ENCODE data around the gene SUN2. TPM values are rescaled to one million over a fixed set of nuclear protein-coding genes. Genes with fewer than 3 reads are reported as not detected.
A peak's percentile ranks its signal among the peaks of the same experiment; 100 is the strongest.

Gene SUN2
- total RNA-seq, 3 donors from 2014 or later (not counting 1 experiment from before 2014, with no cell fraction given) = 882 to 1,056 (median 886) TPM

DNA sequence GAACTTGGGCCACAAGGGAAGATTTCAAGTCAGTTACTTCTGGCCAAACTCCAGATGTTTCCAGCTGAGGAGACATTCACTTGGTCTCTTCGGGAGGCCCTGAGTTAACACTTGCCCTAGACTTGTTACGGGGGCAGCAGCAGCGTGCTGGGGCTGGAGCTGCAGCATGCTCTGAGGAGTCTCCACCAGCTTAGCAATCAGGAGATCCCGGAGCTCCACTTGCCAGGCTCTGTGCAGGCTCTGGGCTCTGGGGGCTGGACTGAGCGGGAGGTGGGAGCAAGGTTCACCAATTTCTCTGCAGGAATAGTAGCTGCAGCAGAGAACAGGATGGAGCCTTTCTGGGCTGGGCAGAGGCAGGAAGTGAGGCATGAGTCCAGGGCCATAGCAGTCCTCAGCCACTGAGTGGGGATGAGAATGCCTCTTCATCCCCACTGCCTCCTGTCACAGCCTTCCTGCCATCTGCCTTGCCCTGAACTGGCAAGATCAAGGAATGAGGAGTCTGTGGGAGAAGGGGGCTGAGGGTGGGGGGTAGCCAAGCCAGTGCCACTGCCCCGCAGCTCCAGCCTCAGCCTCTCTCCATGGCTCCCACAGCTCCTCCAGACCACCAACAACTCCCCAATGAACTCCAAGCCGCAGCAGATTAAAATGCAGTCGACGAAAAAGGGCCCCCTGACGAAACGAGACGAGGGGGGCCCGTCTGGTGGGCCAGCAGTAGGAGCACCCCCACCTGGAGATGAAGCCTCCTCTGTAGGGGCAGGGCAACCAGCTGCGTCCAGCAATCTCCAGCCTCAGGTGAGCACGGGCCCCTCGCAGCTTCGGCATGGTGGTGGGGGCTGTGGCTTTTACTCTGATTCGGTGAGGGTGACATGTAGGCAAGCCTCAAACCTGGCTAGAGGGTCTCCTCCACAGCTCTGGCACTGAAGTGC is 26.7 kb downstream of the SUN2 start:
- no peaks in the 10 kb centered on the region for H3K27me3 Mint-ChIP-seq (ENCODE audit: low read depth in 2 of 2)
- peaks cover 82% of the 10 kb centered on the region for H3K36me3 ChIP-seq (ENCODE audit: control insufficient read depth, insufficient read depth, low read length)

DNA sequence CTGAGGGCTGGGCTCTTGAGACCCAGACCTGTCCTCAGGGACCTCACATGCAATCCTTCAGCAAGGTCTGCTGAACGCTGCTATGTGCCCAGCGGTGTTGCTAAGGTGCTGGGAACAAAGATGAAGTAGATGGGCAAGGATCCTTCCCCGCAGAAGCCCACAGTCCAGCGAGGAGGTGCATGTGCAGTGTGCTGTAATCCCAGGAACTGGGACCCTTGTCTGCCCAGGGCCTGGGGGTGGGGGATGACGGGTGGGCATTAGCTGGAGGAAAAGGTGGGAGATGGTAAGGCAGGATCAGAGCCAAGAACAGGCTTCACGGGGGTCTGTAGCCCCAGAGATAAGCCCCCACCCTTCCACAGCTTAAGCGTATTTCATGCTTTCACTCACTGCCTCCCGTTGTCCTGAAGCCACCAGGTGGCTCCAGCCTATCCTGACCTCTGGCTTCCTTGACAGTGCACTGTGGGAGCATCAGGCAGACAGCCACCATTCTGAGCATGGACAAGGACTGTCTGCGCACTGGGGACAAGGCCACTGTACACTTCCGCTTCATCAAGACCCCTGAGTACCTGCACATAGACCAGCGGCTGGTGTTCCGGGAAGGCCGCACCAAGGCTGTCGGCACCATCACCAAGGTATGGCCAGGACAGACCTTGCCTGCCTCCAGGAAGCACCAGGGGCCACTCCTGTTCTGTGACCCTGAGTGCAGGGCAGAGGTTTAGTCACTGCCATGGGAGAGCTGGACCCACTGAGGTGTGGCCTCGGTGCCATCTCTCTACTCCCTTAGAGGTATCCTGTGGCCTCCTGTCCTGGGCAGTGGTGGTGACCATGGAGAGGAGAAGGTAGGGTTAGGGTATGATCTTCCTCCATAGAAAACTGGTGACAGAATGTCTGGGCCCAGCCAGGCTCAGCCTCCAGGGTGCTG is 28.0 kb downstream of the SUN2 start:
- no peaks in the 10 kb centered on the region for H3K9me3 ChIP-seq (ENCODE audit: control insufficient read depth, insufficient read depth, low read length)
- 97% methylated on average over 15 of the region's 15 CpGs for WGBS (ENCODE audit: insufficient coverage)
- H3K9me3 Mint-ChIP-seq = no peaks in the 10 kb centered on the region
- H3K36me3 Mint-ChIP-seq = peaks cover 9% of the 10 kb centered on the region
- H3K4me3 Mint-ChIP-seq = no peak overlapping the region
- H3K27ac ChIP-seq (ENCODE audit: low read length) = no peak overlapping the region
- peak overlapping the region in 1 of 2 donors; percentile 11 for H3K27ac Mint-ChIP-seq
- no peaks in the 10 kb centered on the region for H3K27me3 Mint-ChIP-seq (ENCODE audit: low read depth in 2 of 2)
- H3K4me1 ChIP-seq (ENCODE audit: control insufficient read depth, insufficient read depth, low read length) = peaks cover under 1% of the 10 kb centered on the region
- H3K36me3 ChIP-seq (ENCODE audit: control insufficient read depth, insufficient read depth, low read length) = peaks cover 86% of the 10 kb centered on the region
- peaks cover 12 to 17% of the 10 kb centered on the region in 2 donors for H3K4me1 Mint-ChIP-seq
- DNase-seq = no peak
- TF ChIP-seq, protein P1, sequence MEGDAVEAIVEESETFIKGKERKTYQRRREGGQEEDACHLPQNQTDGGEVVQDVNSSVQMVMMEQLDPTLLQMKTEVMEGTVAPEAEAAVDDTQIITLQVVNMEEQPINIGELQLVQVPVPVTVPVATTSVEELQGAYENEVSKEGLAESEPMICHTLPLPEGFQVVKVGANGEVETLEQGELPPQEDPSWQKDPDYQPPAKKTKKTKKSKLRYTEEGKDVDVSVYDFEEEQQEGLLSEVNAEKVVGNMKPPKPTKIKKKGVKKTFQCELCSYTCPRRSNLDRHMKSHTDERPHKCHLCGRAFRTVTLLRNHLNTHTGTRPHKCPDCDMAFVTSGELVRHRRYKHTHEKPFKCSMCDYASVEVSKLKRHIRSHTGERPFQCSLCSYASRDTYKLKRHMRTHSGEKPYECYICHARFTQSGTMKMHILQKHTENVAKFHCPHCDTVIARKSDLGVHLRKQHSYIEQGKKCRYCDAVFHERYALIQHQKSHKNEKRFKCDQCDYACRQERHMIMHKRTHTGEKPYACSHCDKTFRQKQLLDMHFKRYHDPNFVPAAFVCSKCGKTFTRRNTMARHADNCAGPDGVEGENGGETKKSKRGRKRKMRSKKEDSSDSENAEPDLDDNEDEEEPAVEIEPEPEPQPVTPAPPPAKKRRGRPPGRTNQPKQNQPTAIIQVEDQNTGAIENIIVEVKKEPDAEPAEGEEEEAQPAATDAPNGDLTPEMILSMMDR (IDR thresholded peaks at IDR 0.05) = no peak
- no peaks in the 10 kb centered on the region for H3K27me3 ChIP-seq (ENCODE audit: control insufficient read depth, insufficient read depth, low read length)
- no peak for ATAC-seq
- intact Hi-C loops (cut with micrococcal nuclease) = no loop called here
- no peak overlapping the region for H3K4me3 ChIP-seq (ENCODE audit: low read length)

More for the DNA sequence above, 26.7 kb downstream of the SUN2 start:
- intact Hi-C loops (cut with micrococcal nuclease) = no loop called here
- Mint-ChIP-seq H3K4me1 (peaks cover 24 to 29% of the 10 kb centered on the region in 2 donors), H3K9me3 (no peaks in the 10 kb centered on the region), H3K4me3 (no peak overlapping the region), H3K27ac (peak overlapping the region; percentile 24 to 86), H3K36me3 (peaks cover 9% of the 10 kb centered on the region)
- Histone ChIP-seq H3K4me1 (ENCODE audit: control insufficient read depth, insufficient read depth, low read length) (peaks cover 10% of the 10 kb centered on the region), H3K9me3 (ENCODE audit: control insufficient read depth, insufficient read depth, low read length) (no peaks in the 10 kb centered on the region), H3K27ac (ENCODE audit: low read length) (no peak overlapping the region), H3K4me3 (ENCODE audit: low read length) (no peak overlapping the region), H3K27me3 (ENCODE audit: control insufficient read depth, insufficient read depth, low read length) (no peaks in the 10 kb centered on the region)
- DNase-seq = no peak
- TF ChIP-seq, protein P1 (IDR thresholded peaks at IDR 0.05) = no peak
- ATAC-seq = no peak
- 97% methylated on average over 17 of the region's 18 CpGs for WGBS (ENCODE audit: insufficient coverage)

DNA sequence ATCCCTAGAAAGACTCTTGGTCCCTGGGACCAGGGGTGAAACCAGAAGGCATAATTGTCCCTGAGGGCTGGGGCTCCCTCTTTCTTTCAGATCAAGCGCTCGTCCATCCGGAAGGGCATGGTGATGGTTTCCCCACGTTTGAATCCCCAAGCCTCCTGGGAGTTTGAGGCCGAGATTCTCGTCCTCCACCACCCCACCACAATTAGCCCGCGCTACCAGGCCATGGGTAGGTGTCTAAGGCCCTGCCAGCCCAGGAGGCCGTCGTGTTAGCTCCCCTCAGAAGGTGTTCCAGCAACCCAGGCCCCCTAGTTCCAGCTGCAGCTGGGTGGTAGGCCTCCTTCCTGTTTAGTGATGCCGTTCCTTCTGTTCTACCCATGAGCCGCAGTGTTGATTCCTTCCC is 28.7 kb downstream of the SUN2 start:
- no peaks in the 10 kb centered on the region for H3K27me3 Mint-ChIP-seq (ENCODE audit: low read depth in 2 of 2)
- no peak overlapping the region for H3K4me3 Mint-ChIP-seq
- no peak overlapping the region for H3K27ac Mint-ChIP-seq
- ATAC-seq = no peak
- no peak overlapping the region for H3K4me3 ChIP-seq (ENCODE audit: low read length)
- peaks cover 9% of the 10 kb centered on the region for H3K36me3 Mint-ChIP-seq
- TF ChIP-seq, protein P1 (IDR thresholded peaks at IDR 0.05) = no peak
- no peaks in the 10 kb centered on the region for H3K4me1 ChIP-seq (ENCODE audit: control insufficient read depth, insufficient read depth, low read length)
- H3K36me3 ChIP-seq (ENCODE audit: control insufficient read depth, insufficient read depth, low read length) = peaks cover 93% of the 10 kb centered on the region
- H3K27ac ChIP-seq (ENCODE audit: low read length) = no peak overlapping the region
- no peak for DNase-seq
- H3K9me3 ChIP-seq (ENCODE audit: control insufficient read depth, insufficient read depth, low read length) = no peaks in the 10 kb centered on the region
- no peaks in the 10 kb centered on the region for H3K27me3 ChIP-seq (ENCODE audit: control insufficient read depth, insufficient read depth, low read length)
- H3K9me3 Mint-ChIP-seq = no peaks in the 10 kb centered on the region
- H3K4me1 Mint-ChIP-seq = peaks cover 12 to 17% of the 10 kb centered on the region in 2 donors
- intact Hi-C loops (cut with micrococcal nuclease) = no loop called here
- 91% methylated on average over 12 of the region's 12 CpGs for WGBS (ENCODE audit: insufficient coverage)

All from natural killer cell (primary cell).